GM23338 (cell line): ENCODE results near the gene ONECUT1. TPM values are rescaled to one million over a fixed set of nuclear protein-coding genes. Genes with fewer than 3 reads are reported as not detected.

Experiments
- ATAC-seq: fragments of 200-7000 bp; cut with Tn5 transposase; 3 replicates; pipeline ENCODE4 v1.9.1; 2020
- DNase-seq: peaks from one replicate; pipeline ENCODE4 v3.0.0-alpha.2; 2015; ENCODE audit warnings: low spot score
- H2AFZ ChIP-seq: fragments of 200-600 bp; sonication (generic); 2 replicates; pipeline ENCODE4 v1.8.0; 2016; ENCODE audit warnings: antibody characterized with exemption, mild to moderate bottlenecking, moderate library complexity
- H3F3A ChIP-seq: fragments of 200-600 bp; sonication (generic); replicated peaks from 2 replicates; pipeline ENCODE4 v1.8.0; 2017; ENCODE audit warnings: antibody characterized with exemption, mixed run types, low read depth
- H3K27ac ChIP-seq: fragments of 200-600 bp; sonication (generic); 2 replicates; pipeline ENCODE4 v1.6.1; 2016; ENCODE audit warnings: low read depth
- H3K27me3 ChIP-seq: fragments of 200-600 bp; sonication (generic); 2 replicates; pipeline ENCODE4 v1.8.0; 2016; ENCODE audit warnings: mild to moderate bottlenecking, mixed run types, moderate library complexity; ENCODE audit not compliant: insufficient read depth
- H3K36me3 ChIP-seq: fragments of 200-600 bp; sonication (generic); 2 replicates; pipeline ENCODE4 v1.8.0; 2016; ENCODE audit warnings: mild to moderate bottlenecking; ENCODE audit not compliant: insufficient read depth
- H3K4me1 ChIP-seq: fragments of 200-600 bp; sonication (generic); 2 replicates; pipeline ENCODE4 v1.8.0; 2016; ENCODE audit warnings: mild to moderate bottlenecking, moderate library complexity; ENCODE audit not compliant: insufficient read depth
- H3K4me2 ChIP-seq: fragments of 200-600 bp; sonication (generic); 2 replicates; pipeline ENCODE4 v1.7.1; 2017; ENCODE audit warnings: mixed run types
- H3K4me3 ChIP-seq: fragments of 200-600 bp; sonication (generic); 2 replicates; pipeline ENCODE4 v1.6.1; 2016; ENCODE audit warnings: mixed run types
- H3K79me2 ChIP-seq: fragments of 200-600 bp; sonication (generic); replicated peaks from 2 replicates; pipeline ENCODE4 v1.8.0; 2017; ENCODE audit warnings: mild to moderate bottlenecking; ENCODE audit not compliant: insufficient read depth
- H3K9me2 ChIP-seq: fragments of 200-600 bp; sonication (generic); 2 replicates; pipeline ENCODE4 v1.8.0; 2017; ENCODE audit not compliant: insufficient read depth
- H4K20me1 ChIP-seq: fragments of 200-600 bp; sonication (generic); replicated peaks from 2 replicates; pipeline ENCODE4 v1.8.0; 2017; ENCODE audit warnings: mild to moderate bottlenecking; ENCODE audit not compliant: insufficient read depth
- H3K27ac Mint-ChIP-seq: 2 replicates; pipeline ENCODE4 v1.8.0; 2020; ENCODE audit warnings: inconsistent platforms, mild to moderate bottlenecking, moderate library complexity, mixed read lengths
- H3K27me3 Mint-ChIP-seq: 3 replicates; pipeline ENCODE4 v1.8.0; 2022; ENCODE audit warnings: low read depth, mild to moderate bottlenecking, moderate library complexity, mixed read lengths, inconsistent platforms; ENCODE audit not compliant: insufficient read depth, poor library complexity
- H3K36me3 Mint-ChIP-seq: 3 replicates; pipeline ENCODE4 v1.8.0; 2021; ENCODE audit warnings: low read depth, mild to moderate bottlenecking, inconsistent platforms, moderate library complexity, mixed read lengths
- H3K4me1 Mint-ChIP-seq: 3 replicates; pipeline ENCODE4 v1.8.0; 2020; ENCODE audit warnings: mild to moderate bottlenecking, inconsistent platforms, mixed read lengths
- H3K4me3 Mint-ChIP-seq: 3 replicates; pipeline ENCODE4 v1.8.0; 2021; ENCODE audit warnings: moderate library complexity, mild to moderate bottlenecking, inconsistent platforms, mixed read lengths
- H3K9me3 Mint-ChIP-seq: 3 replicates; pipeline ENCODE4 v1.8.0; 2020; ENCODE audit warnings: moderate library complexity, mild to moderate bottlenecking, inconsistent platforms, mixed read lengths
- CREB1 ChIP-seq: fragments of 250-450 bp; sonication (Bioruptor Pico); IDR thresholded peaks from 2 replicates; pipeline ENCODE4 v1.5.0; 2020; ENCODE audit warnings: low read depth, mild to moderate bottlenecking, moderate library complexity
- CTCF ChIP-seq, 2 experiments: fragments of 200-600 bp in 1 of 2; sonication (generic) in 1 of 2; conservative IDR thresholded peaks; 2 replicates each; pipeline versions ENCODE4 v1.5.1 to v1.6.1; 2016 to 2017; ENCODE audit warnings: antibody characterized with exemption in 2 of 2, low read depth in 2 of 2, mild to moderate bottlenecking in 2 of 2, moderate library complexity in 1 of 2
- EZH2phosphoT487 ChIP-seq: fragments of 200-600 bp; sonication (generic); IDR thresholded peaks from one replicate; pipeline ENCODE4 v1.8.1; 2018; ENCODE audit warnings: antibody characterized with exemption; ENCODE audit not compliant: unreplicated experiment
- NANOG ChIP-seq: IDR thresholded peaks from 2 replicates; pipeline ENCODE4 v1.6.1; 2016; ENCODE audit warnings: antibody characterized with exemption, borderline replicate concordance
- POLR2AphosphoS5 ChIP-seq: IDR thresholded peaks from 2 replicates; pipeline ENCODE4 v1.6.1; 2016; ENCODE audit warnings: antibody characterized with exemption, low read depth
- REST ChIP-seq: IDR thresholded peaks from one replicate; pipeline ENCODE4 v1.6.1; 2018; ENCODE audit warnings: antibody characterized with exemption; ENCODE audit not compliant: unreplicated experiment
- ZNF462 ChIP-seq: fragments of 250-450 bp; sonication (Bioruptor Pico); IDR thresholded peaks from 2 replicates; pipeline ENCODE4 v1.5.0; 2020; ENCODE audit warnings: mild to moderate bottlenecking, moderate library complexity
- polyA plus RNA-seq: library from polyadenylated mRNA; unstranded; fragments of >200 nt; fragmentation: Nextera tagmentation; extraction: Ambion mirVana; gene quantifications from 2 replicates; pipeline ENCODE4 v1.2.1, GENCODE V29; 2016
- total RNA-seq: library from RNA; depleted of rRNA; stranded (reverse); fragments of >200 nt; shearing (Covaris generic); gene quantifications from 2 replicates; pipeline ENCODE4 v1.2.3, GENCODE V29; 2014

ONECUT1 gene
- total and polyA plus RNA-seq, 2 experiments from 2014 or later = 4.3 to 9.4 TPM

DNA sequence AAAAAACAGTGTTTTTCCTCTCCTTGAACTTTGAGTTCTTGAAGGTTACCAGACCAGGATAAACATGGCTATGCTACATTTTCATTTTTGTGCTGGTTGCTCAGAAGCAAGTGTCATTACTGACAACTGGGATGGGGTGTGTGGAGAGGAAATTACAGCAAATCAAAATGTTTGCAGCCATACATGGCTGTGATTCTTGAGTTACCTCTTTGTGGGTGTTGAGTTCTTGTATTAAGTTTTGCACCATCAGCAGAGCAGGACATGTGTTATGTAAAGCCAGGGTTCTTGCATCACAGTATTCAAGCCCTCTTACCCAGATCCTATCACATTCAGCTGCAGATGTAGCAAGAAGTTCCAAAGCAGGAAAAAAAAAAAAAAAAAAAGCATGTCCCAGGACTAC is 57.0 kb downstream of the ONECUT1 start:
- no peak for TF ChIP-seq REST
- no peak for TF ChIP-seq CREB1 (CRISPR knock-in tag)
- TF ChIP-seq POLR2AphosphoS5 = no peak
- no peak for TF ChIP-seq EZH2phosphoT487
- no peak for TF ChIP-seq CTCF (conservative IDR thresholded peaks at IDR 0.05; ENCODE audit: low read depth in 2 of 2)
- no peaks in the 10 kb centered on the region for H3K27me3 ChIP-seq
- peaks cover 1% of the 10 kb centered on the region for H3K27me3 Mint-ChIP-seq
- no peak for DNase-seq
- no peak overlapping the region for H3K4me3 Mint-ChIP-seq
- peak overlapping the region; percentile 40; the same call in 1 of the 2 replicates for H3K4me2 ChIP-seq
- H3K4me1 ChIP-seq = peaks cover 24% of the 10 kb centered on the region
- ATAC-seq = no peak
- H3K9me3 Mint-ChIP-seq = peaks cover 3% of the 10 kb centered on the region; the same call in 1 of the 3 replicates
- peak overlapping the region; percentile 29; the same call in 1 of the 2 replicates for H2AFZ ChIP-seq
- no peak overlapping the region for H3K4me3 ChIP-seq
- H3K36me3 ChIP-seq = no peaks in the 10 kb centered on the region
- no peaks in the 10 kb centered on the region for H3K9me2 ChIP-seq
- H3K36me3 Mint-ChIP-seq = no peaks in the 10 kb centered on the region; the same call in 2 of the 3 replicates
- no peaks in the 10 kb centered on the region for H4K20me1 ChIP-seq
- no peak overlapping the region for H3K27ac Mint-ChIP-seq
- no peak overlapping the region for H3K27ac ChIP-seq
- no peaks in the 10 kb centered on the region for H3F3A ChIP-seq
- H3K79me2 ChIP-seq = no peaks in the 10 kb centered on the region
- peaks cover 21% of the 10 kb centered on the region for H3K4me1 Mint-ChIP-seq

- no peaks in the 10 kb centered on the region for H3F3A ChIP-seq
- Mint-ChIP-seq H3K27me3 (peaks cover 1% of the 10 kb centered on the region), H3K36me3 (no peaks in the 10 kb centered on the region; the same call in 2 of the 3 replicates), H3K4me3 (no peak overlapping the region), H3K9me3 (peaks cover 3% of the 10 kb centered on the region; the same call in 1 of the 3 replicates), H3K27ac (no peak overlapping the region), H3K4me1 (peaks cover 21% of the 10 kb centered on the region)
- peaks cover 24% of the 10 kb centered on the region for H3K4me1 ChIP-seq
- H2AFZ ChIP-seq = no peak overlapping the region
- H3K79me2 ChIP-seq = no peaks in the 10 kb centered on the region
- DNase-seq (no peak), ATAC-seq (no peak)
- no peak overlapping the region for H3K27ac ChIP-seq
- H4K20me1 ChIP-seq = no peaks in the 10 kb centered on the region
- H3K4me3 ChIP-seq = no peak overlapping the region
- no peaks in the 10 kb centered on the region for H3K36me3 ChIP-seq
- H3K9me2 ChIP-seq = no peaks in the 10 kb centered on the region
- H3K4me2 ChIP-seq = no peak overlapping the region
- H3K27me3 ChIP-seq = no peaks in the 10 kb centered on the region
- TF ChIP-seq CTCF (conservative IDR thresholded peaks at IDR 0.05; ENCODE audit: low read depth in 2 of 2) (no peak), POLR2AphosphoS5 (no peak), CREB1 (CRISPR knock-in tag) (no peak), ZNF462 (no peak), NANOG (no peak)
Measured at GRCh38 chr15:52732551-52732950, 57.6 kb downstream of the ONECUT1 start.
